ENCODE results near the gene TMEM269.

DNA sequence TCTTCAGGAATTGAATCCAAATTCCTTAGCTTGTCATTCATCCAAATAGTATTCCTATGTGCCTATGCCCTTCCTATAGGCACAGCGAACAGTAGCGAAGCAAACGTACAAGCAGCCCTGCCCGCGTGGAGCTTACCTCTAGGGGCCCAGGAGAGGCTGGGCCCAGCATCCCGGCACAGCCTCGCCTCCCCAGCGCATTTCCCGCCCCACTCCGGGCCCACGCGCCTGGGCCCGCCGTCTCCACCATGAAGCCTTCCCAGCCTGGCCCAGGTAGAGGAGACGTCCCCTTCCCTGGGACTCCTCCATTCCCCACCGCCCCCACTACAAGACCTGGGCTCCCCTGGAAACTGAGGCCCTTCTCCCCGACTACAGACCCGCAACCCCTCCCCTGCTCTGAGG, 245 bp upstream of the TMEM269 start:
- TF ChIP-seq, protein P1, sequence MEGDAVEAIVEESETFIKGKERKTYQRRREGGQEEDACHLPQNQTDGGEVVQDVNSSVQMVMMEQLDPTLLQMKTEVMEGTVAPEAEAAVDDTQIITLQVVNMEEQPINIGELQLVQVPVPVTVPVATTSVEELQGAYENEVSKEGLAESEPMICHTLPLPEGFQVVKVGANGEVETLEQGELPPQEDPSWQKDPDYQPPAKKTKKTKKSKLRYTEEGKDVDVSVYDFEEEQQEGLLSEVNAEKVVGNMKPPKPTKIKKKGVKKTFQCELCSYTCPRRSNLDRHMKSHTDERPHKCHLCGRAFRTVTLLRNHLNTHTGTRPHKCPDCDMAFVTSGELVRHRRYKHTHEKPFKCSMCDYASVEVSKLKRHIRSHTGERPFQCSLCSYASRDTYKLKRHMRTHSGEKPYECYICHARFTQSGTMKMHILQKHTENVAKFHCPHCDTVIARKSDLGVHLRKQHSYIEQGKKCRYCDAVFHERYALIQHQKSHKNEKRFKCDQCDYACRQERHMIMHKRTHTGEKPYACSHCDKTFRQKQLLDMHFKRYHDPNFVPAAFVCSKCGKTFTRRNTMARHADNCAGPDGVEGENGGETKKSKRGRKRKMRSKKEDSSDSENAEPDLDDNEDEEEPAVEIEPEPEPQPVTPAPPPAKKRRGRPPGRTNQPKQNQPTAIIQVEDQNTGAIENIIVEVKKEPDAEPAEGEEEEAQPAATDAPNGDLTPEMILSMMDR (IDR thresholded peaks at IDR 0.05; ENCODE audit: low read depth, low read length): no peak
- TF ChIP-seq, protein P2, sequence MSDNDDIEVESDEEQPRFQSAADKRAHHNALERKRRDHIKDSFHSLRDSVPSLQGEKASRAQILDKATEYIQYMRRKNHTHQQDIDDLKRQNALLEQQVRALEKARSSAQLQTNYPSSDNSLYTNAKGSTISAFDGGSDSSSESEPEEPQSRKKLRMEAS (IDR thresholded peaks at IDR 0.05; ENCODE audit: low read depth, low read length): no peak
- TF ChIP-seq POLR2A (IDR thresholded peaks at IDR 0.05; ENCODE audit: extremely low read depth, insufficient read length) (no peak), MYC (IDR thresholded peaks at IDR 0.05; ENCODE audit: low read depth, low read length) (no peak)

Measured in NB4 (cell line).